Prostate gland (tissue), 2 donors: Measurements from ENCODE around the gene KLHL29. TPM values are rescaled to one million over a fixed set of nuclear protein-coding genes. Genes with fewer than 3 reads are reported as not detected.

ENCODE experiments used
- DNase-seq: peaks from one replicate; pipeline ENCODE4 v3.0.0-alpha.2; 2019; ENCODE audit warnings: low spot score
- H3K27ac ChIP-seq, 2 donors: fragments of 200-600 bp; sonication (generic); 2 replicates each; pipeline ENCODE4 v1.5.1; 2017 to 2019
- H3K27me3 ChIP-seq: fragments of 200-600 bp; sonication (generic); replicated peaks from 2 replicates; pipeline ENCODE4 v1.5.1; 2019; ENCODE audit not compliant: insufficient read depth
- H3K36me3 ChIP-seq, 2 donors: fragments of 200-600 bp; sonication (generic); 1 replicate in 1 of 2; 2 replicates in 1 of 2; pipeline versions ENCODE4 v1.5.1 to v1.8.1; 2017 to 2019
- H3K4me1 ChIP-seq: fragments of 200-600 bp; sonication (generic); replicated peaks from 2 replicates; pipeline ENCODE4 v1.5.1; 2019
- H3K4me3 ChIP-seq, 2 donors: fragments of 200-600 bp; sonication (generic); 2 replicates each; pipeline ENCODE4 v1.5.1; 2017 to 2019
- H3K9me3 ChIP-seq: fragments of 200-600 bp; sonication (generic); 2 replicates; pipeline ENCODE4 v1.5.1; 2017
- CTCF ChIP-seq, 4 experiments: fragments of 200-600 bp in 2 of 4; fragments of 450-650 bp in 2 of 4; sonication (generic) in 2 of 4; IDR thresholded peaks; 1 replicate in 3 of 4; 2 replicates in 1 of 4; pipeline ENCODE4 v1.5.1; 2016 to 2019; ENCODE audit warnings: antibody characterized with exemption in 4 of 4, mild to moderate bottlenecking in 2 of 4, moderate library complexity in 2 of 4
- POLR2A ChIP-seq: fragments of 450-650 bp; IDR thresholded peaks from one replicate; pipeline ENCODE4 v1.6.1; 2016; ENCODE audit warnings: antibody characterized with exemption, mild to moderate bottlenecking
- POLR2AphosphoS5 ChIP-seq: sonication (generic); formaldehyde crosslinking; IDR thresholded peaks from one replicate; pipeline ENCODE4 v1.6.1; 2017; ENCODE audit warnings: antibody characterized with exemption
- WGBS: methylation state at CpG from one replicate; pipeline ENCODE4 v1.1.5; 2018; 5-methylcytosine and 5-hydroxymethylcytosine counted together
- intact Hi-C: fragments of 100-400 bp; cut with DNase I; formaldehyde crosslinking; loops from one replicate; pipeline ENCODE4 v1.14.2; 2022
- total RNA-seq, 2 donors: library from RNA; depleted of rRNA; stranded (reverse); fragments of >200 nt; gene quantifications; one replicate each; pipeline ENCODE4 v1.1.0, GENCODE V29; 2016

KLHL29 gene
- total RNA-seq, 2 donors from 2014 or later, result 23.3 to 24.8 TPM

- no peaks in the 10 kb centered on the region for H3K27me3 ChIP-seq
- H3K9me3 ChIP-seq, result no peaks in the 10 kb centered on the region
- WGBS, result 58% methylated on average over 5 of the region's 5 CpGs
- H3K4me3 ChIP-seq, result no peak overlapping the region
- H3K4me1 ChIP-seq, result no peaks in the 10 kb centered on the region
- TF ChIP-seq CTCF (IDR thresholded peaks at IDR 0.05), result no peak
- no peak for TF ChIP-seq POLR2A
- TF ChIP-seq POLR2AphosphoS5, result no peak
- no peaks in the 10 kb centered on the region for H3K36me3 ChIP-seq
- H3K27ac ChIP-seq, result no peak overlapping the region
- intact Hi-C loops, result no loop called here
- DNase-seq, result no peak
Measured at GRCh38 chr2:23446916-23447315, 61.9 kb downstream of the KLHL29 start.

GRCh38 chr2:23447405-23447804 is 62.4 kb downstream of the KLHL29 start:
- H3K27ac ChIP-seq, result no peak overlapping the region
- WGBS, result 87% methylated on average over 3 of the region's 3 CpGs
- H3K27me3 ChIP-seq, result no peaks in the 10 kb centered on the region
- TF ChIP-seq POLR2AphosphoS5 (no peak), POLR2A (no peak), CTCF (IDR thresholded peaks at IDR 0.05) (no peak)
- DNase-seq, result no peak
- H3K9me3 ChIP-seq, result no peaks in the 10 kb centered on the region
- H3K4me1 ChIP-seq, result no peaks in the 10 kb centered on the region
- intact Hi-C loops, result no loop called here
- H3K4me3 ChIP-seq, result no peak overlapping the region
- H3K36me3 ChIP-seq, result no peaks in the 10 kb centered on the region

GRCh38 chr2:23448906-23449305 is 63.9 kb downstream of the KLHL29 start:
- no peak overlapping the region for H3K4me3 ChIP-seq
- 93% methylated on average over 2 of the region's 2 CpGs for WGBS
- DNase-seq, result no peak
- H3K27me3 ChIP-seq, result no peaks in the 10 kb centered on the region
- no peaks in the 10 kb centered on the region for H3K9me3 ChIP-seq
- no peak for TF ChIP-seq POLR2AphosphoS5
- no peak for TF ChIP-seq POLR2A
- no peak for TF ChIP-seq CTCF (IDR thresholded peaks at IDR 0.05)
- intact Hi-C loops, result no loop called here
- H3K27ac ChIP-seq, result no peak overlapping the region
- H3K36me3 ChIP-seq, result no peaks in the 10 kb centered on the region
- no peaks in the 10 kb centered on the region for H3K4me1 ChIP-seq

- Histone ChIP-seq H3K36me3 (no peaks in the 10 kb centered on the region), H3K4me3 (no peak overlapping the region), H3K27ac (no peak overlapping the region), H3K4me1 (no peaks in the 10 kb centered on the region), H3K9me3 (no peaks in the 10 kb centered on the region), H3K27me3 (no peaks in the 10 kb centered on the region)
- no peak for DNase-seq
- TF ChIP-seq POLR2AphosphoS5 (no peak), POLR2A (no peak), CTCF (IDR thresholded peaks at IDR 0.05) (no peak)
- intact Hi-C loops, result no loop called here
Measured at GRCh38 chr2:23449413-23449812, 64.4 kb downstream of the KLHL29 start.

GRCh38 chr2:23449831-23450331 is 64.9 kb downstream of the KLHL29 start:
- H3K9me3 ChIP-seq, result no peaks in the 10 kb centered on the region
- no peak overlapping the region for H3K27ac ChIP-seq
- TF ChIP-seq POLR2AphosphoS5 (no peak), POLR2A (no peak), CTCF (IDR thresholded peaks at IDR 0.05) (no peak)
- no peak for DNase-seq
- H3K4me3 ChIP-seq, result no peak overlapping the region
- H3K27me3 ChIP-seq, result no peaks in the 10 kb centered on the region
- H3K36me3 ChIP-seq, result no peaks in the 10 kb centered on the region
- no peaks in the 10 kb centered on the region for H3K4me1 ChIP-seq
- 85% methylated on average over 14 of the region's 14 CpGs for WGBS
- intact Hi-C loops, result no loop called here
